HG02973 (cell line): ENCODE measurements around the gene RSPO3.
"Not testable (repeated sequence)": the region's sequence is repeated elsewhere in the genome, so short reads cannot be mapped to it uniquely, and the experiment has no call there.

Experiments used
- ATAC-seq: cut with Tn5 transposase; IDR thresholded peaks from one replicate; pipeline ENCODE4 v1.9.1; 2021; ENCODE audit warnings: moderate library complexity; ENCODE audit not compliant: unreplicated experiment

Gene RSPO3

GRCh38 chr6:127200114-127200513 lies 81.6 kb downstream of the RSPO3 start:
- ATAC-seq: no peak

- no peak for ATAC-seq
Observed at GRCh38 chr6:127201321-127201720, 82.8 kb downstream of the RSPO3 start.

GRCh38 chr6:127202676-127203075 lies 84.2 kb downstream of the RSPO3 start:
- no peak for ATAC-seq

- no peak for ATAC-seq
Observed at GRCh38 chr6:127204281-127204680, 85.8 kb downstream of the RSPO3 start.

GRCh38 chr6:127205036-127205435 lies 86.6 kb downstream of the RSPO3 start:
- no peak for ATAC-seq

GRCh38 chr6:127206531-127207095 lies 88.1 kb downstream of the RSPO3 start:
- no peak for ATAC-seq

GRCh38 chr6:127207591-127208120 lies 89.2 kb downstream of the RSPO3 start:
- ATAC-seq: no peak

GRCh38 chr6:127210725-127211124 lies 92.3 kb downstream of the RSPO3 start:
- ATAC-seq: no peak

GRCh38 chr6:127212376-127212775 lies 93.9 kb downstream of the RSPO3 start:
- ATAC-seq: no peak

GRCh38 chr6:127214032-127214431 lies 95.6 kb downstream of the RSPO3 start:
- ATAC-seq: not testable (repeated sequence)

GRCh38 chr6:127214531-127214930 lies 96.1 kb downstream of the RSPO3 start:
- not testable (repeated sequence) for ATAC-seq

- no peak for ATAC-seq
Observed at GRCh38 chr6:127215931-127216330, 97.5 kb downstream of the RSPO3 start.

- ATAC-seq: no peak
Observed at GRCh38 chr6:127216810-127217789, 98.6 kb downstream of the RSPO3 start.

- no peak for ATAC-seq
Observed at GRCh38 chr6:127219869-127220268, 101.4 kb downstream of the RSPO3 start.

- no peak for ATAC-seq
Observed at GRCh38 chr6:127221201-127221600, 102.7 kb downstream of the RSPO3 start.

- no peak for ATAC-seq
Observed at GRCh38 chr6:127222418-127222817, 103.9 kb downstream of the RSPO3 start.

GRCh38 chr6:127225497-127225896 lies 107.0 kb downstream of the RSPO3 start:
- ATAC-seq: no peak

GRCh38 chr6:127233819-127234218 lies 115.3 kb downstream of the RSPO3 start:
- not testable (repeated sequence) for ATAC-seq

- ATAC-seq: no peak
Observed at GRCh38 chr6:127243501-127243900, 125.0 kb downstream of the RSPO3 start.
